ENCODE results near the gene ANKRD33B. TPM values are rescaled to one million over a fixed set of nuclear protein-coding genes. Genes with fewer than 3 reads are reported as not detected.

The ANKRD33B gene
- polyA plus RNA-seq, 3 donors = 1.6 to 2.1 (median 1.7) TPM

- no peak for DNase-seq
Measured at GRCh38 chr5:10673017-10673389, 109.1 kb downstream of the ANKRD33B start.

GRCh38 chr5:10673407-10673806 is 109.5 kb downstream of the ANKRD33B start:
- DNase-seq = no peak

- no peak for DNase-seq
Measured at GRCh38 chr5:10674096-10674495, 110.2 kb downstream of the ANKRD33B start.

- DNase-seq = no peak
Measured at GRCh38 chr5:10674582-10674981, 110.7 kb downstream of the ANKRD33B start.

GRCh38 chr5:10675177-10675700 is 111.4 kb downstream of the ANKRD33B start:
- DNase-seq = no peak

GRCh38 chr5:10676224-10676623 is 112.4 kb downstream of the ANKRD33B start:
- DNase-seq = no peak

GRCh38 chr5:10676946-10677345 is 113.1 kb downstream of the ANKRD33B start:
- DNase-seq = no peak

GRCh38 chr5:10677533-10677932 is 113.7 kb downstream of the ANKRD33B start:
- DNase-seq = no peak

GRCh38 chr5:10678244-10678643 is 114.4 kb downstream of the ANKRD33B start:
- no peak for DNase-seq

GRCh38 chr5:10679336-10679988 is 115.6 kb downstream of the ANKRD33B start:
- DNase-seq = no peak

- no peak for DNase-seq
Measured at GRCh38 chr5:10680876-10681481, 117.1 kb downstream of the ANKRD33B start.

- no peak for DNase-seq
Measured at GRCh38 chr5:10681731-10682679, 118.1 kb downstream of the ANKRD33B start.

- no peak for DNase-seq
Measured at GRCh38 chr5:10682801-10683525, 119.1 kb downstream of the ANKRD33B start.

GRCh38 chr5:10684303-10685086 is 120.6 kb downstream of the ANKRD33B start:
- DNase-seq = no peak

GRCh38 chr5:10685115-10685521 is 121.2 kb downstream of the ANKRD33B start:
- no peak for DNase-seq

GRCh38 chr5:10686890-10687289 is 123.0 kb downstream of the ANKRD33B start:
- no peak for DNase-seq

GRCh38 chr5:10688651-10689171 is 124.8 kb downstream of the ANKRD33B start:
- DNase-seq = no peak

GRCh38 chr5:10689391-10690081 is 125.7 kb downstream of the ANKRD33B start:
- DNase-seq = no peak

GRCh38 chr5:10690460-10691440 is 126.9 kb downstream of the ANKRD33B start:
- no peak for DNase-seq

Data from renal pelvis (tissue), 4 donors.